ENCODE data around the gene VRK1. TPM values are rescaled to one million over a fixed set of nuclear protein-coding genes. Genes with fewer than 3 reads are reported as not detected.

Gene VRK1, protein sequence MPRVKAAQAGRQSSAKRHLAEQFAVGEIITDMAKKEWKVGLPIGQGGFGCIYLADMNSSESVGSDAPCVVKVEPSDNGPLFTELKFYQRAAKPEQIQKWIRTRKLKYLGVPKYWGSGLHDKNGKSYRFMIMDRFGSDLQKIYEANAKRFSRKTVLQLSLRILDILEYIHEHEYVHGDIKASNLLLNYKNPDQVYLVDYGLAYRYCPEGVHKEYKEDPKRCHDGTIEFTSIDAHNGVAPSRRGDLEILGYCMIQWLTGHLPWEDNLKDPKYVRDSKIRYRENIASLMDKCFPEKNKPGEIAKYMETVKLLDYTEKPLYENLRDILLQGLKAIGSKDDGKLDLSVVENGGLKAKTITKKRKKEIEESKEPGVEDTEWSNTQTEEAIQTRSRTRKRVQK
- 27.2 and 29.0 TPM in 2 replicates for total RNA-seq

DNA sequence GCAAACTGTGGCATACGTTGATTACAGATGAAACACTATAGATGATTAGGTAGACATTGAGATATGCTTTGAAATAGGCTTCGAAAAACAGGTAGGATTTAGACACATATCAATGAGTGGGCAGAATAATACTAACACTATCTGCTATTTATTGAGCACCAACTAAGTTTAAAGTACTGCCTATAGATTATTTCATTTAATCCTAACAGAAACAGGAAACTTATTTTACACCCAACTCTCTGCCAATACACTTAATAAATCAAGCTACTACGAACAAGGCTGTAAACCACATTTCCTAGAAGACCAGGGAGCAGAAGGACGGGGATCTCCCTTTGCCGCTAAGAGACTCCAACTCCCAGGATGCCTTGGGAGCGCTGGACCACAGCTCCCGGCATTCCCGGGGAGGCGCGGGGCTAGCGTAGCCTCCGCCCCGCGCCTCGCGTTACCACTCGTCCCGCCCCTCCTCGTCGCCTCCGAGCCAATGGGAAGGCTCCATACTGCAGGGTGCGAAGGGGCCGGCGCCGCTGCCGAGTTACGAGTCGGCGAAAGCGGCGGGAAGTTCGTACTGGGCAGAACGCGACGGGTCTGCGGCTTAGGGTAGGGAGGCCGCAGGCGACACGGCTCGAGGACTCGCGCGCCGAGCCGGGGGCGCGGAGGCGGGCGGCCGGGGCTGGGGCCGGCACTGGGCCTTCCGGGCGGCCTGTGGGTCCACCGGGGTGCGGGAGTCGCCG is at the start of gene VRK1:
VRK1 (plus strand) TSS at position 532 of the 731 bp plus-strand sequence. CDS start 36,090 bp downstream, outside the sequence.

Data from dermis lymphatic vessel endothelial cell (primary cell).